Testis (tissue), 3 donors: ENCODE data around the gene DENND6B. TPM values are rescaled to one million over a fixed set of nuclear protein-coding genes. Genes with fewer than 3 reads are reported as not detected.

Source experiments
- DNase-seq: peaks from one replicate; pipeline ENCODE4 v3.0.0-alpha.2; 2019
- H3K27ac ChIP-seq, 2 donors: fragments of 200-600 bp; sonication (generic); one replicate each; pipeline ENCODE4 v1.5.1; 2019
- H3K27me3 ChIP-seq: fragments of 200-600 bp; sonication (generic); one replicate; pipeline ENCODE4 v1.5.1; 2019
- H3K36me3 ChIP-seq: fragments of 200-600 bp; sonication (generic); one replicate; pipeline ENCODE4 v1.5.1; 2017; ENCODE audit warnings: low read depth; ENCODE audit errors: missing control alignments
- H3K4me1 ChIP-seq: fragments of 200-600 bp; sonication (generic); one replicate; pipeline ENCODE4 v1.5.1; 2019
- H3K4me3 ChIP-seq, 2 donors: fragments of 200-600 bp; sonication (generic); one replicate each; pipeline ENCODE4 v1.5.1; 2017 to 2019
- H3K9me3 ChIP-seq: fragments of 200-600 bp; sonication (generic); one replicate; pipeline ENCODE4 v1.5.1; 2017
- CTCF ChIP-seq, 3 experiments: fragments of 450-650 bp in 2 of 3; fragments of 200-600 bp in 1 of 3; sonication (generic) in 1 of 3; IDR thresholded peaks; one replicate each; pipeline ENCODE4 v1.5.1; 2016 to 2019; ENCODE audit warnings: antibody characterized with exemption in 3 of 3, mild to moderate bottlenecking in 2 of 3, moderate library complexity in 1 of 3
- POLR2A ChIP-seq: fragments of 450-650 bp; IDR thresholded peaks from one replicate; pipeline ENCODE4 v1.6.1; 2017; ENCODE audit warnings: antibody characterized with exemption, mild to moderate bottlenecking, moderate library complexity
- WGBS, 2 donors: methylation state at CpG; one replicate each; pipeline ENCODE4 v1.1.5; 2018; 5-methylcytosine and 5-hydroxymethylcytosine counted together
- intact Hi-C: fragments of 100-400 bp; cut with DNase I; formaldehyde crosslinking; loops from one replicate; pipeline ENCODE4 v1.15.1; 2023; ENCODE audit warnings: low total_unique reads
- polyA plus RNA-seq: library from polyadenylated mRNA; stranded (reverse); fragments of 350-450 nt; fragmentation: Illumina TruSeq; extraction: RNeasy Lipid Tissue Mini Kit (QIAGEN cat#74804); gene quantifications from one replicate; pipeline ENCODE4 v1.2.3, GENCODE V29; 2014; ENCODE audit warnings: low read depth, low replicate concordance; ENCODE audit not compliant: insufficient read depth
- total RNA-seq, 2 donors: library from RNA; depleted of rRNA; stranded (reverse); fragments of >200 nt; gene quantifications; one replicate each; pipeline ENCODE4 v1.2.3, GENCODE V29; 2016

Gene DENND6B
- total and polyA plus RNA-seq, 3 donors from 2014 or later: 17.1 to 22.0 (median 18.0) TPM

- H3K4me3 ChIP-seq: no peak overlapping the region
- H3K9me3 ChIP-seq: no peaks in the 10 kb centered on the region
- no peak for DNase-seq
- no peaks in the 10 kb centered on the region for H3K27me3 ChIP-seq
- no peak overlapping the region for H3K27ac ChIP-seq
- 92 to 96% methylated on average over 6 to 30 of the region's 30 CpGs for WGBS, 2 donors
- intact Hi-C loops: no loop called here
- H3K4me1 ChIP-seq: no peaks in the 10 kb centered on the region
- no peaks in the 10 kb centered on the region for H3K36me3 ChIP-seq
- TF ChIP-seq CTCF (IDR thresholded peaks at IDR 0.05): no peak
- TF ChIP-seq POLR2A: no peak
Measured at GRCh38 chr22:50278956-50279619, 47.7 kb downstream of the DENND6B start.

- Histone ChIP-seq H3K27me3 (no peaks in the 10 kb centered on the region), H3K9me3 (no peaks in the 10 kb centered on the region), H3K4me3 (no peak overlapping the region), H3K27ac (no peak overlapping the region), H3K4me1 (no peaks in the 10 kb centered on the region), H3K36me3 (no peaks in the 10 kb centered on the region)
- intact Hi-C loops: no loop called here
- TF ChIP-seq CTCF (IDR thresholded peaks at IDR 0.05): no peak
- no peak for TF ChIP-seq POLR2A
- 94% methylated on average over 21 of the region's 21 CpGs; no CpG with 5 or more reads in 1 of the 2 donors for WGBS, 2 donors
- no peak for DNase-seq
Measured at GRCh38 chr22:50278461-50278860, 48.4 kb downstream of the DENND6B start.

DNA sequence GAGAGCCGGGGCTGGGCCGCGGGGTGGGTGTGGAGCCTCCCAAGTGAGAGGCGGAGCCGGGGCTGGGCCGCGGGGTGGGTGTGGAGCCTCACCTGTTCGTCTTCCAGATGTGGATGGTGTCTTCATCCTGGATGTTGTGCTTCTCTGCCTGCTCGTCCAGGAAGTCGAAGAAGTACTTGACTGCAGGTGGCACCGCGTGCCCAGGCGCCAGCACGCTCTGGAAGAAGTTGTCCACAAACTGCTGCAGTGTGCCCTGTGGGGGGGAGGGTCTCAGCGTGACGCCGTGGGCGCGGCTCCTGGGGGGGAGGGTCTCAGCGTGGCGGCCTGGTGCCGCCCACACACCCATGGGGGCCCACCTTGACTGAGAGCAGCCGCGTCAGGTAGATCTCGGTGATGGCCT lies 49.1 kb downstream of the DENND6B start:
- DNase-seq: no peak
- TF ChIP-seq CTCF (IDR thresholded peaks at IDR 0.05) (no peak), POLR2A (no peak)
- WGBS, 2 donors: 91% methylated on average over 23 of the region's 25 CpGs
- Histone ChIP-seq H3K27ac (no peak overlapping the region), H3K4me3 (no peak overlapping the region), H3K36me3 (no peaks in the 10 kb centered on the region), H3K4me1 (no peaks in the 10 kb centered on the region), H3K27me3 (no peaks in the 10 kb centered on the region), H3K9me3 (no peaks in the 10 kb centered on the region)
- intact Hi-C loops: no loop called here

DNA sequence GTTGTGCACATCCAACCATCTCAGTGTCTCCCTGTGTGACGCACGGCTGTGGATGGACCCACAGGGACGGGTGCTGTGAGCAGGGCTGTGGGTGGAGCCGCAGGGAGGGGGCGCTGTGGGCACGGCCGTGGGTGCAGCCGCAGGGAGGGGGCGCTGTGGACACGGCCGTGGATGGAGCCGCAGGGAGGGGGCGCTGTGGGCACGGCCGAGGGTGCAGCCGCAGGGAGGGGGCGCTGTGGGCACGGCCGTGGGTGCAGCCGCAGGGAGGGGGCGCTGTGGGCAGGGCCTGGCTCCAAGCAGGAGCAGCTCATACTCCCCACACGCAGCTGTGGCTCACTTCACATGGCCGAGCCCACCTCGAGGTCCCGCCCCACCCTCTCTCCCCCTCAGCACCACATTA lies 50.7 kb downstream of the DENND6B start:
- intact Hi-C loops: no loop called here
- Histone ChIP-seq H3K4me1 (peaks cover 10% of the 10 kb centered on the region), H3K27me3 (no peaks in the 10 kb centered on the region), H3K27ac (no peak overlapping the region), H3K36me3 (no peaks in the 10 kb centered on the region), H3K4me3 (no peak overlapping the region), H3K9me3 (no peaks in the 10 kb centered on the region)
- TF ChIP-seq POLR2A: no peak
- peak in 1 of 3 experiments; percentile 40 for TF ChIP-seq CTCF (IDR thresholded peaks at IDR 0.05)
- DNase-seq: no peak
- 71 to 72% methylated on average over 20 to 25 of the region's 25 CpGs for WGBS, 2 donors
